HG03575 (cell line): Measurements from ENCODE around the gene MAD1L1.
"Not testable (repeated sequence)": the region's sequence is repeated elsewhere in the genome, so short reads cannot be mapped to it uniquely, and the experiment has no call there.

Source experiments
- ATAC-seq: cut with Tn5 transposase; IDR thresholded peaks from one replicate; pipeline ENCODE4 v1.9.1; 2021; ENCODE audit not compliant: unreplicated experiment, insufficient number of reproducible peaks, low FRiP score; ENCODE audit errors: extremely low read depth

MAD1L1 gene

GRCh38 chr7:2070151-2070763, 162.5 kb downstream of the MAD1L1 start:
- no peak for ATAC-seq

DNA sequence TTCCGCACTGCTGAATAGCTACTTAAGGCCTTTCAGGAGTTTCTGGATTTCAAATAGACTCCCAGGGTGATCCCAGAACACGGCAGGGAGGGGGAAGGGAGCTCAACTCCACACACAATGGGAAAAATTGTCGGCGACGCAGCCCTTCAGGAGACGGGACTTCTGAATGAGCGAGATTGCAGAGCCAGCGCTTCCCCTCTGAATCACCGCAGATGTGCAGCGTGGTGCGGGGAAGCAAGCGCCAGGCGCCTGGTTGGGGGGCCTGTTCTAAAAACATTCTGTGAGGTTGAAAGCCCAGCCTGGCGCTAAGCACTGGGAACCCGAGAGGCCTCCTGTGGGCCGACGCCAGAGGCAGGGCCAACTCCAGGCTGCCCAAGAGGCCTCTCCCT, 163.3 kb downstream of the MAD1L1 start:
- ATAC-seq, result no peak

- ATAC-seq, result no peak
Measured at GRCh38 chr7:2068693-2069471, 163.9 kb downstream of the MAD1L1 start.

GRCh38 chr7:2066251-2066919, 166.4 kb downstream of the MAD1L1 start:
- no peak for ATAC-seq

- no peak for ATAC-seq
Measured at GRCh38 chr7:2065528-2065927, 167.2 kb downstream of the MAD1L1 start.

GRCh38 chr7:2063563-2064260, 169.0 kb downstream of the MAD1L1 start:
- ATAC-seq, result no peak

- ATAC-seq, result no peak
Measured at GRCh38 chr7:2062648-2063047, 170.1 kb downstream of the MAD1L1 start.

DNA sequence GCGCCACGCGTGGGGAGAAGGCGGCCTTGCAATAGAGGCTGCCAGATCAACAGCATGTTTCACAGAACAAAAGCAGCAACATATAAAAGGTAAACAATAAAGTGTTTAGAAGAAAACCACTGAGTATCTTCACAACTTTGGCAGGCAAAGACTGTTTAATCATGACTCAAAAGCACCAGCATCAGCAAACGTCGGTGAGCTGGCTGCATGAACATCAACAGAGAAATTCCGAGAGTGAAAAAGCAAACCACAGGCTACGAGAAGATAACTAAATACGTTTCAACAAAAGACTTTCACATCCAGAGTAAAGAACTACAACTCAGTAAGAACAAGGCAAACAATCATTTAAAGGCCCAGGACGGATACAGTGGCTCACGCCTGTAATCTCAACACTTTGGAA, 172.0 kb downstream of the MAD1L1 start:
- no peak for ATAC-seq

DNA sequence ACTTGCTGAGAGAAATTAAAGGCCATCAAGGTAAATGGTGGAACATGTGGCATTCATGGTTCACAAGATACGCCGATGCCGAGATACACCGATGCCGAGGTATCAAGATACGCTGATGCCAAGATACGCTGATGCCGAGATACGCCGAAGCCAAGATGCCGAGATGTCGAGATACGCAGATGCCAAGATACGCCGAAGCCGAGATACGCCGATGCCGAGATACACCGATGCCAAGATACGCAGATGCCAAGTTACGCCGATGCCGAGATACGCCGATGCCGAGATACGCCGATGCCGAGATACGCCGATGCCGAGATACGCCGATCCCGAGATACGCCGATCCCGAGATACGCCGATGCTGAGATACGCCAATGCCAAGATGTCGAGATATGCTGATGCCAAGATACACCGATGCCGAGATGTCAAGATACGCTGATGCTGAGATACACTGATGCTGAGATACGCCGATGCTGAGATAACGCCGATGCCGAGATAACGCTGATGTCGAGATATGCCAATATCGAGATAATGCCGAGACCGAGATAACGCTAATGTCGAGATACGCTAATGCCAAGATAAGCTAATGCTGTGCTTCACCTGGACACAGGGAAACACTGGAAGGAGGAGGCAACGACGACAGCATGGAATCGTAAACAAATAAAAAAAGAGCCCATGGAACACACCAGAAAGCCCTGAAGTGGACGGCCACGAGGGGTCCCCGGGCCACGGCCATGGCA, 172.6 kb downstream of the MAD1L1 start:
- no peak for ATAC-seq

DNA sequence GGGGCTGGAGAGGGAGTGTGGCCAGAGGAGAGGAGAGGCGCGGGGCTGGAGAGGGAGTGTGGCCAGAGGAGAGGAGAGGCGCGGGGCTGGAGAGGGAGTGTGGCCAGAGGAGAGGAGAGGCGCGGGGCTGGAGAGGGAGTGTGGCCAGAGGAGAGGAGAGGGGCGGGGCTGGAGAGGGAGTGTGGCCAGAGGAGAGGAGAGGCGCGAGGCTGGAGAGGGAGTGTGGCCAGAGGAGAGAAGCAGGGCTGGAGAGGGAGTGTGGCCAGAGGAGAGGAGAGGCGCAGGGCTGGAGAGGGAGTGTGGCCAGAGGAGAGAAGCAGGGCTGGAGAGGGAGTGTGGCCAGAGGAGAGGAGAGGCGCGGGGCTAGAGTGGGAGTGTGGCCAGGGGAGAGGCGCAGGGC, 174.5 kb downstream of the MAD1L1 start:
- ATAC-seq, result not testable (repeated sequence)

DNA sequence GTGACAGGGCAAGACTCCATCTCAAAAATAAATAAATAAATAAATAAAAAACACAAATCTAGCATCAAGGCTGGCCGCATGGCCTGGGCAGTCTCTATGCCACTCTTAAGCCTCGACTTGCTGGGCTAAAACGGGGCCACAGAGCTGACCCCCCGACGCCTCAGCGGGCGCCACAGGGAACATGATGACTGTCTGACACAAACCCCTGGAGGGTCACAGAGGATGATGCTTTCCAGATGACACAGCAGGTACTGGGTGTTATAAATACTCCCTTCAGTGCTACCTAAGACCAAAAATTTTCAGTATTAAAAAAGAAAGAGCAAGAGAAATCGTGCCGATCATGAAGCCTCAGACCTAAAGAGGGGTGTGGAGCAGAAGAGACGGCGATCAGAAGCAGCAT, 176.8 kb downstream of the MAD1L1 start:
- no peak for ATAC-seq

DNA sequence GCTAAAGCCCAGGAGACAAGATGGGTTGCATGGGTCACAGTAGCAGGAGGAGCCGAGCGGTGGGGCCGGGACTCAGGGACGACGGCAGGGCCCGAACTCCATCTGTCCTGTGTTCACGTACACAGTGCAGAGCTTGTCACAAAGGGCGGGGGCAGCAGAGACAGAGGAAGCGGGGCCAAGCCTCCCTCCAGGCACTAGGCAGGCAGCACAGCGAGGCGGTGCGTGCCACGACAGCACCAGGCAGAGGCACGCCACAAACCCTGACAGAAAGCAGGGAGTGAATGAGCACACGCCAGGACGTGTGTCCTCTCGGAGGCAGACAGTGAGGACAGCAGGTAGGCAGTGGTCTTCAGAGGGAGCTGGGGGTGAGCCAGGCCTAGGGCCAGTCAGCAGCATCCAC, 177.8 kb downstream of the MAD1L1 start:
- ATAC-seq, result no peak

DNA sequence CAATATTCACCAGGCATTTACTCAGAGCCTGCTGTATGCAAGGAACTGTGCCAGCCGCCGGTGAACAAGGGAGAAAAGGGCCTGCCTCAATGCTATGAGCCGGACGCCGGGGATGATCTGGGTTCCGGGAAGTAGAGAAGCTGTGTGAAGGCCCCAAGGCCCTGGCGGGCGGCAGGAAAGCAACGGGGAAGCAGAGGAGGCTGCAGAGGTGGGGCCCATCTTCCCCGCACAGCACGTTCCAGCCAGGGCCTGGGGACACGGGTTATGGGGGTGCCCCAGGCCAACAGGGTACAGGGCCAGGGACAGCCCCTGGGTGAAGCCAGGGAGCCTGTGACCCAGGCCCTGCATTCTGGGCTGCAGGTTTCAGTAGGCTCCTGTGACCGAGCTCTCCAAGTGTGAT, 179.3 kb downstream of the MAD1L1 start:
- no peak for ATAC-seq

- ATAC-seq, result no peak
Measured at GRCh38 chr7:2052657-2053048, 180.1 kb downstream of the MAD1L1 start.

- no peak for ATAC-seq
Measured at GRCh38 chr7:2051707-2052656, 180.8 kb downstream of the MAD1L1 start.

GRCh38 chr7:2050511-2050866, 182.3 kb downstream of the MAD1L1 start:
- no peak for ATAC-seq

- ATAC-seq, result no peak
Measured at GRCh38 chr7:2049782-2050510, 182.8 kb downstream of the MAD1L1 start.
